ENCODE data around the gene MRFAP1L1.
"Not testable (repeated sequence)": the region's sequence is repeated elsewhere in the genome, so short reads cannot be mapped to it uniquely, and the experiment has no call there.

The MRFAP1L1 gene

GRCh38 chr4:6734165-6734786, 24.6 kb upstream of the MRFAP1L1 start:
- no peak overlapping the region for H3K4me3 ChIP-seq (ENCODE audit: low read depth, low read length)

- no peak overlapping the region for H3K4me3 ChIP-seq (ENCODE audit: low read depth, low read length)
Measured at GRCh38 chr4:6733358-6734164, 23.9 kb upstream of the MRFAP1L1 start.

- H3K4me3 ChIP-seq (ENCODE audit: low read depth, low read length) = no peak overlapping the region
Measured at GRCh38 chr4:6732441-6733357, 23.0 kb upstream of the MRFAP1L1 start.

- H3K4me3 ChIP-seq (ENCODE audit: low read depth, low read length) = no peak overlapping the region
Measured at GRCh38 chr4:6731780-6732179, 22.1 kb upstream of the MRFAP1L1 start.

GRCh38 chr4:6731318-6731675, 21.6 kb upstream of the MRFAP1L1 start:
- no peak overlapping the region for H3K4me3 ChIP-seq (ENCODE audit: low read depth, low read length)

GRCh38 chr4:6730603-6731317, 21.1 kb upstream of the MRFAP1L1 start:
- H3K4me3 ChIP-seq (ENCODE audit: low read depth, low read length) = no peak overlapping the region

- no peak overlapping the region for H3K4me3 ChIP-seq (ENCODE audit: low read depth, low read length)
Measured at GRCh38 chr4:6728320-6729029, 18.8 kb upstream of the MRFAP1L1 start.

- H3K4me3 ChIP-seq (ENCODE audit: low read depth, low read length) = no peak overlapping the region
Measured at GRCh38 chr4:6727943-6728250, 18.2 kb upstream of the MRFAP1L1 start.

- H3K4me3 ChIP-seq (ENCODE audit: low read depth, low read length) = no peak overlapping the region
Measured at GRCh38 chr4:6727081-6727942, 17.6 kb upstream of the MRFAP1L1 start.

GRCh38 chr4:6725427-6725961, 15.8 kb upstream of the MRFAP1L1 start:
- H3K4me3 ChIP-seq (ENCODE audit: low read depth, low read length) = not testable (repeated sequence)

- H3K4me3 ChIP-seq (ENCODE audit: low read depth, low read length) = no peak overlapping the region
Measured at GRCh38 chr4:6724421-6725111, 14.9 kb upstream of the MRFAP1L1 start.

GRCh38 chr4:6723851-6724250, 14.2 kb upstream of the MRFAP1L1 start:
- H3K4me3 ChIP-seq (ENCODE audit: low read depth, low read length) = no peak overlapping the region

GRCh38 chr4:6722891-6723290, 13.2 kb upstream of the MRFAP1L1 start:
- H3K4me3 ChIP-seq (ENCODE audit: low read depth, low read length) = no peak overlapping the region

- H3K4me3 ChIP-seq (ENCODE audit: low read depth, low read length) = no peak overlapping the region
Measured at GRCh38 chr4:6721121-6721520, 11.5 kb upstream of the MRFAP1L1 start.

GRCh38 chr4:6720202-6720699, 10.6 kb upstream of the MRFAP1L1 start:
- H3K4me3 ChIP-seq (ENCODE audit: low read depth, low read length) = no peak overlapping the region

- no peak overlapping the region for H3K4me3 ChIP-seq (ENCODE audit: low read depth, low read length)
Measured at GRCh38 chr4:6719611-6720179, 10.0 kb upstream of the MRFAP1L1 start.

- H3K4me3 ChIP-seq (ENCODE audit: low read depth, low read length) = no peak overlapping the region
Measured at GRCh38 chr4:6718932-6719610, 9.4 kb upstream of the MRFAP1L1 start.

Data from iPS-11a (cell line).